GM08714 (cell line): ENCODE data around the gene SEC24C.
"Not testable (repeated sequence)": the region's sequence is repeated elsewhere in the genome, so short reads cannot be mapped to it uniquely, and the experiment has no call there.

ENCODE experiments used
- H3K4me3 ChIP-seq: fragments of 200-500 bp; sonication (Bioruptor generic); 2 replicates; pipeline ENCODE4 v1.5.1; 2014; ENCODE audit warnings: mild to moderate bottlenecking, low read length, inconsistent platforms
- ZNF274 ChIP-seq: IDR thresholded peaks from 2 replicates; pipeline ENCODE4 v1.6.1; 2012; ENCODE audit warnings: mild to moderate bottlenecking, low read depth, low read length

SEC24C gene, protein sequence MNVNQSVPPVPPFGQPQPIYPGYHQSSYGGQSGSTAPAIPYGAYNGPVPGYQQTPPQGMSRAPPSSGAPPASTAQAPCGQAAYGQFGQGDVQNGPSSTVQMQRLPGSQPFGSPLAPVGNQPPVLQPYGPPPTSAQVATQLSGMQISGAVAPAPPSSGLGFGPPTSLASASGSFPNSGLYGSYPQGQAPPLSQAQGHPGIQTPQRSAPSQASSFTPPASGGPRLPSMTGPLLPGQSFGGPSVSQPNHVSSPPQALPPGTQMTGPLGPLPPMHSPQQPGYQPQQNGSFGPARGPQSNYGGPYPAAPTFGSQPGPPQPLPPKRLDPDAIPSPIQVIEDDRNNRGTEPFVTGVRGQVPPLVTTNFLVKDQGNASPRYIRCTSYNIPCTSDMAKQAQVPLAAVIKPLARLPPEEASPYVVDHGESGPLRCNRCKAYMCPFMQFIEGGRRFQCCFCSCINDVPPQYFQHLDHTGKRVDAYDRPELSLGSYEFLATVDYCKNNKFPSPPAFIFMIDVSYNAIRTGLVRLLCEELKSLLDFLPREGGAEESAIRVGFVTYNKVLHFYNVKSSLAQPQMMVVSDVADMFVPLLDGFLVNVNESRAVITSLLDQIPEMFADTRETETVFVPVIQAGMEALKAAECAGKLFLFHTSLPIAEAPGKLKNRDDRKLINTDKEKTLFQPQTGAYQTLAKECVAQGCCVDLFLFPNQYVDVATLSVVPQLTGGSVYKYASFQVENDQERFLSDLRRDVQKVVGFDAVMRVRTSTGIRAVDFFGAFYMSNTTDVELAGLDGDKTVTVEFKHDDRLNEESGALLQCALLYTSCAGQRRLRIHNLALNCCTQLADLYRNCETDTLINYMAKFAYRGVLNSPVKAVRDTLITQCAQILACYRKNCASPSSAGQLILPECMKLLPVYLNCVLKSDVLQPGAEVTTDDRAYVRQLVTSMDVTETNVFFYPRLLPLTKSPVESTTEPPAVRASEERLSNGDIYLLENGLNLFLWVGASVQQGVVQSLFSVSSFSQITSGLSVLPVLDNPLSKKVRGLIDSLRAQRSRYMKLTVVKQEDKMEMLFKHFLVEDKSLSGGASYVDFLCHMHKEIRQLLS

DNA sequence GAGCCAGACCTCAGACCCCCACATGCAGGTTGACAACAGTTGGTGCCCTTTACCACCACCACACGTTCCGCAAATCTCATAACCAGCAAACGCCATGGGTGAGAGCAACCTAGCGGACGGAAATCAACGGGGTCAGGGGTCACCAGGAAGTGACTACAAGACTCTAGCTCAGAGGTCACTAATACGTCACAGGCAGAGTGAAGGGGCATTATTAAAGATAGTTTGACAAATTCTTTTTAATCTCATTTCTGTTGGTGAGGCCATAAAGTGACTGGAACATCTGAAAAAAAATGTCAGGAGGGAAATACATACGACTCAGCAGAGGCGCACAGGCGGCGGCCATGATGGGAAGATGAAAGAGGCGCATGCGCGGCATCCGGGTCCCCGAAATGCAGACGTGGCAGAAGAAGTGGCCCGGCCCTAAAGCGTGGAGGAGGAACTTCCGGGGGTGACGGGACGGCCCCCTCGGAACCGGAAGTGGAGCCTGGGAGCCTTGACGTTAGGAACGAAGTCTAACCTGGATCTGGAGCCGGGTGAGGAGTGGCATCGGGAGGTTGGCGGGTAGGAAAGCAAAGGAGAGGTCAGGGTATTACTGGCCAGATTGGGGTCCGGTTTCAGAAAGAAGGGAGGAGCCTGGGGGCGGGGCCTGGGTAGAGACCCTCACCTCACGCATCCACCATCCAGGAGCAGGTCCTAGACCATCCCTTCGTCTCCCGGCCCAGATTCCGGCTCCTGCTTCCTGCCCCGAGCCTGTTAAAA, at the start of gene SEC24C:
SEC24C (plus strand) TSS at position 468 of the 759 bp plus-strand sequence. CDS start 2,461 bp downstream, outside the sequence.
- H3K4me3 ChIP-seq: peak within 1 kb of the TSS; percentile 82
- TF ChIP-seq ZNF274: no peak

DNA sequence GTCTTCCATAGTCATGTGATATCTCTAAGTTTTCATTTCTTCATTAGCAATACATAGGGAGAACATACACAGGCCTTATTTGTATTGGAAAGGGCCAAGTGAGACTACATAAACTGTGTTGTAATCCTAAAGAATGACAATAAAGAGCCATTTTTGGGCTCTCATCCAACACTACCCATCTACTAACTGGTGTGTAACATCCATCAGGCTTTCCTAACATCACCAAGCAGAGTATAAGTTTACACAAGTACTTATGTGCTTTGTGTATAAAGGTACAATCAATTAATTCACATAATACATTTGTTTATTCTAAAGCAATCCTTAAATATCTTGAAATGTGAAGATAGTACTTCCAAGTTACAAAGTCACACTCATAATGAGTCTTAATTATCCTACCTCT, 48.9 kb upstream of the SEC24C start:
- not testable (repeated sequence) for H3K4me3 ChIP-seq

DNA sequence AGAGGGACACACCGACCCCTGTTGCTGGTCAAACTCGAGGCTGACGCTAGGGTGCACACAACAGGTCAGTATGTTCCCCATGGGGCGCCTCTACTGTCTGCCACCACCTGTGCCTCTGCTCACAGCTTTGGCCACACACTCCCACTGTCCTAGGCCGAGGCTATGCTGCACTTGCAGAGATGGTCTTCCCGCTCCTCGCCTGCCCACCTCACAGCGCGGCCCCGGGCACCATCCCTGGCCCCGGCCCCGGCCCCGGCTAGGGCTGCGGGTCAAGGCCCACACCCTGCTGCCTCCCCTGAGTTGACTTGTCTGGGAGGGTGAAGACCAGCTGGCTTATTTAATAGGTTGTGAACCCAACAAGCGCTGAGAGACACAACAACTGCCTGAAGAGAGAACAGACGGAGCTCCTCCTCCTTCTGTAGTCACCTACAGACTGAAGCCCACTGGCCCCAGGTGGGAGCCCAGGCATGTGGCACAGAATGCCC, 46.5 kb upstream of the SEC24C start, which contains the start of gene AGAP5:
AGAP5 (minus strand) TSS at position 435 of the 485 bp plus-strand sequence; CDS start at position 81, 354 bp downstream.
- not testable (repeated sequence) for H3K4me3 ChIP-seq

DNA sequence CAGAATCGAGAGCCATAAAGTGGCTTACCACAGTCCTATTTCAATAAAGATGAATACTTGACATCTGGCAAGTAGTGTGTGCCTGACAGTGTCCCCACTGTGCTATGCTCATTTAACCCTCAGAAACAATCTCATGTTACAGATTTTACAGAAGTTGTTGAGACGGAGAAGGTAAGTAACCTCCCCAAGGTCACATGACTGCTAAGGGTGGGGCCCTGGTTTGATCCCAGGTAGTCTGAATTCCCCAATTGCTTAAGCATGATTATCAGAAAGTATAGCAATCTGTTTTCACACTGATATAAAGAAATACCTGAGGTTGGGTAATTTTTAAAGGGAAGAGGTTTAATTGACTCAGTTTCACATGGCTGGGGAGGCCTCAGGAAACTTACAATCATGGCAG, 45.4 kb upstream of the SEC24C start:
- not testable (repeated sequence) for H3K4me3 ChIP-seq

DNA sequence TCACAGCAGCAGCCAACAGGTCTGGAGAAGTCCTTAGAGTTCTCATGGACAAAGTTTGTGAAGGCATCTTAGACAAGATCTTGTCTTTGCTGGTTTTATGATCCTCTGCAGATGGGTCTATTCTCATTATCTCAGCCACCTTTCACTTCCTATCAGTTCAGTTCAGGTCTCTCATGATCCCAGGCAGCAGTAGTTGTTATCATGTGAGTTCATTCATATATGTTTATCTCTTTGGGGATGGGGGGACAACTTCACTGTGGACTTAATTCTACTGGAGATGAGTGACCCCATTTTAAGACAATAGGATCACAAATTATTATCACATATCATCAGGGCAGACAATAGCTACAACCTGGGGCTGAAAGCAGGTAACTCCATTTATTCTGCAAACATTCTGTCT, 40.2 kb upstream of the SEC24C start:
- not testable (repeated sequence) for H3K4me3 ChIP-seq

DNA sequence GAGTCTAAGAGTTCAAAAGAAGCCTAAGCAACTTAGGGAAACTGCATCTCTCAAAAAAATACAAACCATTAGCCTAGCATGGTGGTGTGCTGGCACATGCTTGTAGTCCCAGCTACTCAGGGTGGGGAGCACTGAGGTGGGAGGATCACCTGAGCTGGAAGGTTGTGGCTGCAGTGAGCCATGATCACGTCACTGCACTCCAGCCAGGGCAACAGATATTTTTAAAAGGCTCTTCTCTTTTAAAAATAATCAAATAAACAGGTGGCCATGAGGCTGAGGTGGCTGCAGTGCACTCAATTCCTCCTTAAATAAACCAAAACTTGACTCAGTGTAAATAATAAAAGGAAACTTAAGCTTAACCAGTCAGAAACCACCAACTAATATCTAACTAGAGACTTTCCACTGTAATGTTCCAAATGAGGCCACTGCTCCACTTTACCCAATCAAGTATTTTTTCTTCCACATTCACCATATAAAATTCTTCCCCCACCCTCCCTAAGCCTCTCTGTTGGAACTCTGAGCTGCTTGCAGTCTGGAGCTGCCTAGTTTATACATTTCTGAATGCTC, 38.6 kb upstream of the SEC24C start:
- H3K4me3 ChIP-seq: not testable (repeated sequence)

DNA sequence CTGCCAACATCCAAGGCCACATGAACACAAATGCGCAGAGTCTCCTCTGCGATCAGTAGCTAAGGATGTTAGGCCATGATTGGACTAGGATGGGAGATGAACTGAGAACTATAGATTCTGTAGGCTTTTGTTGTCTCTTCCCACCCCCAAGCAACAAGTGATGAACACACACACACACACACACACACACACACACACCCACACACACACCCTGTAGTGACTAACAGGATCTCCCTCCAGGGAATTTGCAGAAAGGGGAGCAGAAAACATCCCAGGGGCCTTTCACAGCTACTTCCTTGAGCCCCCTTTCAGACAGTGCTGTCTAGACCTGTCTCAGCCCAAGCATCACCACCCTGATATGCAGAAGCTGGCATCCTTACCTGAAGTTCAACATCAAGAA, 37.7 kb upstream of the SEC24C start:
- not testable (repeated sequence) for H3K4me3 ChIP-seq

DNA sequence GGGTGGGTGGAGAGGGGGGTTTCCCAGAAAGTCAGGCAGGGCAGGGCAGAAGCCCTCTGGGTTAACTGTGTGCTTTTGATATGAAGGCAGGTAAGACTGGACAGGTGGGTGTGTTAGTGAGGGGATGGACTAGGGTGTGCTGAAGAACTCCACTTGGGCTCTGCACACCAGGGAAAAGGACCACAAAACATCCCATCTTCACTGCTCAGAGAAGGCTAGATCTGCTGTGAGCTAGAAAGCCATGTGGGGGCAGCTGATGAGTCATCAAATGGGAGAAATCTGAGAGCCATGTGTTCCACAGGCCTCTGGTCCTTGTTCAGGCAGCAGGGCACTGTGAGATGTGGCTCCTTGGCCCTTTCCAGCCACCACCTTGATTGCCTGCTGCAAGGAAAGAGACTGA, 36.5 kb upstream of the SEC24C start:
- not testable (repeated sequence) for H3K4me3 ChIP-seq

DNA sequence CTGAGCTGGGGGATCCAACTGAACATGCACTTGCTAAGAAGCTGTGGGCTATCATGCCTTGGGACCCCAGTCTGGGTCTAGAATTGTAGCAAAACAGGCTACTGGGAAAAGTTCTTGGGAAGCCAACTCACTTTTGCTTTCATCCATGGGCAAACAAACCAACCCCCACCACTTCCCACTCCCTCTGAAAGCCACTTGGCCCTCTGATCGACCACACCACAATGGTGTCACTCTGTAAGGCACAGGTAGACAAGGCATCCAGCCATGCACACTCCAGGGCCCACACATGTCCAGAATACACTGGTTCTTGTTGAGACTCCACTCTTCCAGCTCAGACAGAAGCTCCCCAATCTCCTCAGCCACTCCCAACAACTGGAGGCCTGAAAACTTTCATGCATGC, 36.0 kb upstream of the SEC24C start:
- H3K4me3 ChIP-seq: not testable (repeated sequence)

DNA sequence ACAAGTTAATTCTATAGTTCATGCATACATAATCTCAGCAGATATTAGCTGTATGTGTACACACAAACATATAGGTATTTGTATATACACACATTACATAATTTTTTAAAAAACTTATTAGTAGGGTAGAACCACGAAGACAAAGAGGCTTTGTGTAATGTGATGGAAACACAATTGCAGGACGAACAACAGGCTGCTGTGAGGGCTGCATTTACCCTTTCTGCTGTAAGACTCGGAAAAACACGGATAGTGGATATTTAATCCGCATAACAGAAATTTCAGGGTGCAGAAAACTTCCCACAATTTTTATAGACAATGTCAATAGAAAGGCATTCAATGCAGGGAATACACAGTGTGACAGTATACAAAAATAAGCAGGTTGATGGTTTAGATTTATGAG, 32.5 kb upstream of the SEC24C start:
- H3K4me3 ChIP-seq: not testable (repeated sequence)

DNA sequence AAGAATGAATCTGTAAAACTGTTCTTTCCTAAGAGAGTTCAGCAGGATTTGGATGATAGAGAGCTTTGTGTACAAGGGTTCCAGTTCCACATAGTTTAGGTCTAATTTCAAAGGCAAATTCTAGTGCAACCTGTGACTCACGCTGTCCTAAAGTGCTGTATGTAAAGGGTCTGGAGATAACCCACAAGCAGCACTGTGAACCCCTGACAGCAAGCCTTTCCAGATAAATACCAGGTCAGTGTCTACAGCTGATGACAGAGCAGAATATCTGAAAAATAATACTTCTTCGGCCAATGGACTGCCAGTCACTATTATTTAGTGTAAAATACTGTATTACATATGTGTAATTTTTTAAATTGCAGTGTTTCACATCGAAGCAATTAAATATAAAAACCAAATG, 30.3 kb upstream of the SEC24C start:
- not testable (repeated sequence) for H3K4me3 ChIP-seq

DNA sequence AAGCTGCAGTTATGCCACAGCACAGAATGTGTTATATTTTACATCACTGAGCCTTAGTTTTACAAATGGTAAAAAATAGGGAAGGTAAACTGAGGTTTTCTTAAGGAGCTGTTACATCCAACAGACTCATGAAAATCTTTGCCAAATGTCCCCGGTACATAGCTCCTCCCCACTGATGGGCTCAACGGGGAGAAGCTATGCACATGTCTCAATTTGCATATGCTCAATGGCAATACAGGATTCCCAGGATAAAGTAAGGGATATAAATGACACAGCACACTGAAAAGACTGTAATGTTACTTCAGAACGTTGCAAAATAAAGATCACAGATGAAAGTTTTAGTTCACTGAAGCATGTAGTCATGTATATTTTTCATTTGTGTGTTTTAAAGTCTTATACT, 29.7 kb upstream of the SEC24C start:
- H3K4me3 ChIP-seq: not testable (repeated sequence)

DNA sequence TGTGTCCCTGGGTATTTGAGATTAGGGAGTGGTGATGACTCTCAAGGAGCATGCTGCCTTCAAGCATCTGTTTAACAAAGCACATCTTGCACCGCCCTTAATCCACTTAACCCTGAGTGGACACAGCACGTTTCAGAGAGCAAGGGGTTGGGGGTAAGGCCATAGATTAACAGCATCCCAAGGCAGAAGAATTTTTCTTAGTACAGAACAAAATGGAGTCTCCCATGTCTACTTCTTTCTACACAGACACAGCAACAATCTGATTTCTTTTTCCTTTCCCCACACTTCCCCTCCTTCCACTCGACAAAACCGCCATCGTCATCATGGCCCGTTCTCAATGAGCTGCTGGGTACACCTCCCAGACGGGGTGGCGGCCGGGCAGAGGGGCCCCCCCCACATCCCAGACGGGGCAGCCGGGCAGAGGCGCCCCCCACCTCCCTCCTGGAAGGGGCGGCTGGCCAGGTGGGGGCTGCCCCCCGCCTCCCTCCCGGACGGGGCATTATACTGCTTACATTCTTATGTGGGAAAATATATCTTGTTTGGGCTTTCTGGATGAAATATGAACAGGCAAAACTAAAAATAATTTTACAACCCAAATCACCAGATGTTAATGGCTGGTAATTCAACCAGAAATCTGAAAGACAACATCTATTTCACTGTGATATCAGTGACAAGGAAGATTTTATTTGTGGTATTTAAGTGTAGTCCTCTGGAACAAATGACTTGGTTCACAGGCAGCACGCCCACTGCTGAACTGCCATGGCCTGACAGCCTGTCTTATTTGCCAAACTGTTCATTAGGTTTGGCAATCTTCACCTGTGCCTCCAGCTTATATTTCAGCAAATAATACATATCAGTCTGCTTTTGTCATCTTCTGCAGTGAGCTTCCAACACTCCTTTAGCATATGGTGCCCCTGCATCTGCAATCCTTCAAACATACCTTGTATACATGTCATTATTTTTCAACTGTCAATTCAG, 28.7 kb upstream of the SEC24C start:
- H3K4me3 ChIP-seq: not testable (repeated sequence)
